ENCODE measurements around the gene HLA-F.

- TF ChIP-seq CTCF (IDR thresholded peaks at IDR 0.05): no peak
- TF ChIP-seq POLR2A (IDR thresholded peaks at IDR 0.05): no peak
These were observed 41.4 kb downstream of the HLA-F start for GRCh38 chr6:29764422-29765196.
